ENCODE measurements around the gene FHL2. TPM values are rescaled to one million over a fixed set of nuclear protein-coding genes. Genes with fewer than 3 reads are reported as not detected.

FHL2 gene
- polyA plus RNA-seq, 3 donors from 2014 or later, result 0.15 to 0.29 TPM; not detected in 1

GRCh38 chr2:105375001-105375561 lies 23.8 kb downstream of the FHL2 start:
- Mint-ChIP-seq H3K27me3 (ENCODE audit: low read depth in 3 of 3) (peaks cover 0 to 6% (median 5%) of the 10 kb centered on the region in 3 donors), H3K36me3 (no peaks in the 10 kb centered on the region), H3K27ac (peak overlapping the region in 1 of 6 donors; percentile 25), H3K4me3 (no peak overlapping the region), H3K9me3 (no peaks in the 10 kb centered on the region), H3K4me1 (peaks cover 5 to 7% of the 10 kb centered on the region in 2 donors)
- no peak for DNase-seq

DNA sequence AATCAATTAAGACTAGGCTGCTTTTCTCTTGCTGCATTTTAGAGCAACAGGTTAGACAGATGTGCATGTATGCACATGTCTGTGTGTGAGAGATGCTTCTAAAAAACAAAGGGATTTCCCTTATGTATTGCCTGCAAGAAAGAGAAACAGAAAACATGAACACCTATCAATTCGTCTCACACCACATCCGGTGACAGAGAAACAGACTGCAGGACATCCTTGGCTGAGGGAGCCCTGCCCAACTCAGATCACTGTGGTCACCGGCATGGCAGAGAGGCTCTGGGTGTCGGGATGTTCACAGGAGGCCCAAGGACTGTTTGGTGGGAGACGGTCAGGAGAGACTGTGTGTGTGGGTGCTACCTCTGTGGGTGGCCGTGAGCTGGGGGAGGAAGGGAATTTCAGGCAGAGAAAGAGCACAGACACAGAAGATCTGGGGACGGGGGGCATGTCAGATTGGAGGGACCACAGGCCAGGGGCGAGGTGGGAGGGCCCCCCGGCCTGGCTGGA lies 24.9 kb downstream of the FHL2 start:
- H3K27ac Mint-ChIP-seq, result peak overlapping the region; percentile 8 to 84 (median 63)
- peaks cover 0 to 7% (median 6%) of the 10 kb centered on the region in 3 donors for H3K27me3 Mint-ChIP-seq (ENCODE audit: low read depth in 3 of 3)
- H3K4me1 Mint-ChIP-seq, result peaks cover 11 to 17% of the 10 kb centered on the region in 2 donors
- DNase-seq, result peak; percentile 6 to 13 (median 10)
- no peaks in the 10 kb centered on the region for H3K36me3 Mint-ChIP-seq
- H3K4me3 Mint-ChIP-seq, result peak overlapping the region in 3 of 5 donors; percentile 35 to 72 (median 63)
- H3K9me3 Mint-ChIP-seq, result no peaks in the 10 kb centered on the region

GRCh38 chr2:105373344-105373781 lies 25.5 kb downstream of the FHL2 start:
- peak overlapping the region in 1 of 5 donors; percentile 63 for H3K4me3 Mint-ChIP-seq
- peaks cover 11 to 17% of the 10 kb centered on the region in 2 donors for H3K4me1 Mint-ChIP-seq
- peaks cover 0 to 7% (median 6%) of the 10 kb centered on the region in 3 donors for H3K27me3 Mint-ChIP-seq (ENCODE audit: low read depth in 3 of 3)
- no peaks in the 10 kb centered on the region for H3K9me3 Mint-ChIP-seq
- no peak for DNase-seq
- H3K27ac Mint-ChIP-seq, result peak overlapping the region in 2 of 6 donors; percentile 60 to 66
- H3K36me3 Mint-ChIP-seq, result no peaks in the 10 kb centered on the region

DNA sequence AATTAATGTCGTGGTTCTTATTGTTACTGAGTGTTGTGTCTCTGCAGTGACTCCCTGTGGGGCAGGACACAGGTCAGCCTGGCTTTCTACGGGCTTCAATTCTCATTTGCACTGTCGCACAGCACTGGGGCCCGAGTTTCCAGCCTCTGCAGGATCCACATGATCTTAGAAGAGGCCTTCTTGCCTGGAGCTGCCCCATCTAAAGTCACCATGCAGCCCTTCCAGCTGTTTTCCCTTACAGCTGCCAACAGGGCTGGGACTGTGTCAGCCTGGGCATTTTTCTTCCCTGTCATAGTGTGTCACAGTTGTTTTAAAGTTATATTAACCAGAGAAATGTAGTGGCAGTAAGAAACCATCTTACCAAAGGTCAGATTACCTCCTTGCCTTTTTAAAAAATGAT lies 27.0 kb downstream of the FHL2 start:
- H3K36me3 Mint-ChIP-seq, result no peaks in the 10 kb centered on the region
- H3K9me3 Mint-ChIP-seq, result no peaks in the 10 kb centered on the region
- H3K4me3 Mint-ChIP-seq, result no peak overlapping the region
- no peak for DNase-seq
- H3K27me3 Mint-ChIP-seq (ENCODE audit: low read depth in 3 of 3), result peaks cover 0 to 7% (median 6%) of the 10 kb centered on the region in 3 donors
- H3K27ac Mint-ChIP-seq, result no peak overlapping the region
- peaks cover 11 to 17% of the 10 kb centered on the region in 2 donors for H3K4me1 Mint-ChIP-seq

- no peaks in the 10 kb centered on the region for H3K36me3 Mint-ChIP-seq
- no peak overlapping the region for H3K4me3 Mint-ChIP-seq
- H3K27me3 Mint-ChIP-seq (ENCODE audit: low read depth in 3 of 3), result peaks cover 0 to 7% (median 5%) of the 10 kb centered on the region in 3 donors
- peaks cover 11 to 17% of the 10 kb centered on the region in 2 donors for H3K4me1 Mint-ChIP-seq
- H3K27ac Mint-ChIP-seq, result no peak overlapping the region
- no peaks in the 10 kb centered on the region for H3K9me3 Mint-ChIP-seq
- no peak for DNase-seq
Observed at GRCh38 chr2:105371156-105371555, 27.7 kb downstream of the FHL2 start.

DNA sequence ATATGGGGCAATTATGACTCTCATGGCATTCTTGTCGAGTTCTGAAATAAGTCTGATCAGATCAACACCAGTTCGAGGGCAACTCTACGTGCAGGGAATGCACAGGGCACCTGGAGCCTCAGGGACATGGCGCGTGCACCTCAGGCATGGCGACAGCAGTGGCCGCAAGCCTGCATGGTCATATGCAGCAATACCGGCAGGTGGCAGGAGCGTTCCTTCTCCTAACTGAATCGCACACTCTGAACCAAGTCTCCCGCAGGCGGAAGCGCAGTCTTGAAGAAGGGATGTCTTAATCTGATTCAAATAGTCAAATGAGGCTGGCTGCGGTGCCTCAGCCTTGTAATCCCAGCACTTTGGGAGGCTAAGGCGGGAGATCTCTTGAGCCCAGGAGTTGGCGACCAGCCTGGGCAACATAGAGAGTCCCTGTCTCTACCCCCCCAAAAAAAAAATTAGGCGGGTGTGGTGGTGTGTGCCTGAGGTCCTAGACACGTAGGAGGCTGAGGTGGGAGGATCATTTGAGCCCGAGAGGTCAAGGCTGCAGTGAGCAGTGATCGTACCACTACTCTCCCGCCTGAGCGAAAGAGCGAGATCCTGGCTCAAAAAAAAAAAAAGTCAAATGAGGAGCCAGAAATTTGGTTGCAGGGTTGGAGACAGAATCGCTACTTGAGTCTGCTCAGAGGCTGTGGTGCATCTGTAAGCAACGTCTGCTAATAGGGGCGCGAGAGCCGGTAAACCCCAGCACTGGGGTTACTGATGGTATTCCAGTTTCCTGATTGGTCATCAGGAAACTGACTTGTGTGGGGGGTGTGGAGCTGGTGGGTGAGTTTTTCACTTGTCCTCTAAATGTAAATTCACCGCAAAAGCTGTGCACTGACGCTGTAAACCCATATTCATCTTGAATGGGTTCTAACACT lies 28.8 kb downstream of the FHL2 start:
- Mint-ChIP-seq H3K36me3 (no peaks in the 10 kb centered on the region), H3K9me3 (no peaks in the 10 kb centered on the region), H3K27ac (peak overlapping the region in 4 of 6 donors; percentile 0 to 50 (median 18))

GRCh38 chr2:105368759-105369408 lies 30.0 kb downstream of the FHL2 start:
- no peak overlapping the region for H3K4me3 Mint-ChIP-seq

More for the DNA sequence above, 28.8 kb downstream of the FHL2 start:
- DNase-seq, result peak; percentile 62 to 74 (median 68)
- peaks cover 11 to 17% of the 10 kb centered on the region in 2 donors for H3K4me1 Mint-ChIP-seq
- peak overlapping the region in 4 of 5 donors; percentile 11 to 67 (median 35) for H3K4me3 Mint-ChIP-seq
- H3K27me3 Mint-ChIP-seq (ENCODE audit: low read depth in 3 of 3), result peaks cover 0 to 7% (median 3%) of the 10 kb centered on the region in 3 donors

GRCh38 chr2:105365206-105365605 lies 33.6 kb downstream of the FHL2 start:
- peaks cover 0 to 13% (median 6%) of the 10 kb centered on the region in 3 donors for H3K36me3 Mint-ChIP-seq
- H3K4me3 Mint-ChIP-seq, result no peak overlapping the region
- H3K4me1 Mint-ChIP-seq, result peaks cover 38 to 43% of the 10 kb centered on the region in 2 donors
- no peaks in the 10 kb centered on the region for H3K9me3 Mint-ChIP-seq
- H3K27me3 Mint-ChIP-seq (ENCODE audit: low read depth in 3 of 3), result peaks cover 0 to 4% (median 0%) of the 10 kb centered on the region in 3 donors
- DNase-seq, result no peak
- H3K27ac Mint-ChIP-seq, result no peak overlapping the region

More at GRCh38 chr2:105368759-105369408, 30.0 kb downstream of the FHL2 start:
- Mint-ChIP-seq H3K27ac (no peak overlapping the region), H3K27me3 (ENCODE audit: low read depth in 3 of 3) (peaks cover 0 to 6% (median 0%) of the 10 kb centered on the region in 3 donors), H3K36me3 (no peaks in the 10 kb centered on the region), H3K9me3 (no peaks in the 10 kb centered on the region), H3K4me1 (peaks cover 9 to 14% of the 10 kb centered on the region in 2 donors)
- DNase-seq, result no peak

DNA sequence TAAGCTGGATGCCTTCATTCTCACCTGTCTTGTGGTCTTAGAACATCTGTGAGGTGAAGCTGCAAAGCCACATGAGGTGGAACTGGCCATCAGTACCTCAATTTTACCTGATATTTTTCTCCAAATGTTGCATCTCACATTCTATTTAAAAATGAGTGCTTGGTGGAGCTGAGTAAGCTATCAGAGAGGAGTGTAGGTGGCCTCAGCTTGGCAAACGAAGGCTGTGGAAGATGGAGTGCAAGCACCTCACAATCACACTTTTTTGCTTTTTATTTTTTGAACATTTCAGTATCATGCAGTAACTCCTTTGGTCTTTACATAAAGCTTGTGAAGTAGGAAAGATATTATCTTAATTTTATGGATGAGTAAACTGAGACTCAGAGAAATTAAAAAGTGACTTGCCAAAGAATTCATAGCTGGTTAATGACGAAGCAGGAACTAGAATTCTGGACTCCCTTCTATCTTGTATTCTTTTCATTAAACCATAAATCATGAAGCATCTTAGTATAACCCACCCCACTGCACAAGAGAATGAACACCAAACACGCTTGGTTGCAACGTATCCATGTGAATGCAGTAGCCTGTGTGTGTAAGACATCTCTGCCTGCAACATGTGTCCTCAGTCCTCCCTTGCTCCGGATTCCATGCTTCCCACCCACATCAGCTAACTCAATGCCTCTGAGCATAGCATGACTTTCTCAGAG lies 34.3 kb downstream of the FHL2 start:
- DNase-seq, result no peak
- peaks cover 32 to 40% of the 10 kb centered on the region in 2 donors for H3K4me1 Mint-ChIP-seq
- peaks cover 3 to 16% (median 9%) of the 10 kb centered on the region in 3 donors for H3K36me3 Mint-ChIP-seq
- no peak overlapping the region for H3K27ac Mint-ChIP-seq
- H3K27me3 Mint-ChIP-seq (ENCODE audit: low read depth in 3 of 3), result peaks cover 0 to 3% (median under 1%) of the 10 kb centered on the region in 3 donors
- H3K9me3 Mint-ChIP-seq, result no peaks in the 10 kb centered on the region
- H3K4me3 Mint-ChIP-seq, result no peak overlapping the region

DNA sequence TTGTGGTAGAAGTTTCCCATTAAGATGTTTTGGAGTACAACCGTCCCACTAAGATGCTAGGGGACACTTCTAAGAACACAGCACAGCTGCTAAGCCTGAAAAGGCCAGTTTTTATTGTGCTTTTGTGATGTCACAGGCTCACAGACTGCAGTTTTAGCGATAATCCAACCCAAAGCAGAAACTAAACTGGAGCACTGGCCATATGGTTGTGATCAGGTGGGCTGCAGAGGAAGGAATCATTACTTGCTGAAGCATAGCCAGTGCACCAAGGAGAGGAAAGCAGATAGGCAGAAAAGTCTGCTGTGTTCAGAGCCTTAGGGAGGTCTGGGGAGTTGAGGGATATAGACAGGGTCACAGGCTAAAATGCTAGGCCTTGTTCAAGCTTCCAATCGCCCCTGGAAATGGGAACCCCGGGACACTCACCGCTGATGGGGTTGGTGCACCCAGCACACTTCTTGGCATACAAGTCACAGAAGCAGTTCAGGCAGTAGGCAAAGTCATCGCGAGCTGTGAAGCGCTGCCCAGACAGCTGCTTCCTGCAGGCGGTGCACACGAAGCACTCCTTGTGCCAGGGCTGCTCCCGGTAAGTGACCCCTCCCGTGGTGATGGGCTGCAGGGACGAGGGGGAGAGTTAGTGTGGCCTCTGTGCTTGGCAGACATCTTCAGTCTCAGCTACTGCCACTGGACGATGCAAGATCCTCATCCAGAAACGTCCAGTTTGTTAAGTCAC lies 35.8 kb downstream of the FHL2 start:
- no peak for DNase-seq
- peaks cover 32 to 37% of the 10 kb centered on the region in 2 donors for H3K4me1 Mint-ChIP-seq
- peaks cover 11 to 30% (median 15%) of the 10 kb centered on the region in 3 donors for H3K36me3 Mint-ChIP-seq
- peaks cover 0 to 5% (median 0%) of the 10 kb centered on the region in 3 donors for H3K27me3 Mint-ChIP-seq (ENCODE audit: low read depth in 3 of 3)
- H3K4me3 Mint-ChIP-seq, result no peak overlapping the region
- H3K27ac Mint-ChIP-seq, result peak overlapping the region in 2 of 6 donors; percentile 46 to 62
- peaks cover 0 to 2% (median under 1%) of the 10 kb centered on the region in 6 donors for H3K9me3 Mint-ChIP-seq

GRCh38 chr2:105361102-105361889 lies 37.6 kb downstream of the FHL2 start:
- peak overlapping the region in 4 of 6 donors; percentile 1 to 54 (median 46) for H3K27ac Mint-ChIP-seq
- no peak for DNase-seq
- H3K9me3 Mint-ChIP-seq, result peaks cover 2 to 18% (median 10%) of the 10 kb centered on the region in 6 donors
- H3K4me1 Mint-ChIP-seq, result peaks cover 32 to 37% of the 10 kb centered on the region in 2 donors
- peaks cover 26 to 45% (median 28%) of the 10 kb centered on the region in 3 donors for H3K36me3 Mint-ChIP-seq
- H3K27me3 Mint-ChIP-seq (ENCODE audit: low read depth in 3 of 3), result peaks cover 0 to 5% (median 0%) of the 10 kb centered on the region in 3 donors
- H3K4me3 Mint-ChIP-seq, result peak overlapping the region in 2 of 5 donors; percentile 1 to 23

Data from immature natural killer cell (primary cell).